LoVo (cell line): ENCODE data around the gene TSTD1.
"Not testable (repeated sequence)": the region's sequence is repeated elsewhere in the genome, so short reads cannot be mapped to it uniquely, and the experiment has no call there.

Source experiments
- DNase-seq: peaks from one replicate; pipeline ENCODE4 v3.0.0-alpha.2; 2016; ENCODE audit warnings: low spot score

TSTD1 gene

GRCh38 chr1:161008869-161009510, 29.8 kb downstream of the TSTD1 start:
- DNase-seq: no peak

GRCh38 chr1:161007369-161007768, 31.4 kb downstream of the TSTD1 start:
- DNase-seq: no peak

- no peak for DNase-seq
Measured at GRCh38 chr1:161006563-161006962, 32.2 kb downstream of the TSTD1 start.

GRCh38 chr1:161001525-161001924, 37.2 kb downstream of the TSTD1 start:
- no peak for DNase-seq

- DNase-seq: no peak
Measured at GRCh38 chr1:161000736-161001480, 37.9 kb downstream of the TSTD1 start.

GRCh38 chr1:160999376-160999775, 39.4 kb downstream of the TSTD1 start:
- DNase-seq: no peak

- peak; percentile 32 for DNase-seq
Measured at GRCh38 chr1:160997323-160998038, 41.3 kb downstream of the TSTD1 start.

- DNase-seq: peak; percentile 41
Measured at GRCh38 chr1:160996178-160996577, 42.6 kb downstream of the TSTD1 start.

- no peak for DNase-seq
Measured at GRCh38 chr1:160993544-160994193, 45.1 kb downstream of the TSTD1 start.

GRCh38 chr1:160992036-160992435, 46.7 kb downstream of the TSTD1 start:
- DNase-seq: not testable (repeated sequence)
